NCI-H2196 (cell line): ENCODE measurements around the gene P2RY8.
"Not testable (repeated sequence)": the region's sequence is repeated elsewhere in the genome, so short reads cannot be mapped to it uniquely, and the experiment has no call there.

ENCODE experiments used
- DNase-seq: peaks from one replicate; lab custom pipeline; 2025; ENCODE audit not compliant: unreplicated experiment; lab: John Stamatoyannopoulos, UW

The P2RY8 gene

GRCh38 chrX:1520350-1520749 lies 16.6 kb downstream of the P2RY8 start:
- no peak for DNase-seq

- DNase-seq = no peak
Measured at GRCh38 chrX:1519022-1519497, 17.9 kb downstream of the P2RY8 start.

GRCh38 chrX:1518512-1518911 lies 18.5 kb downstream of the P2RY8 start:
- DNase-seq = no peak

- DNase-seq = no peak
Measured at GRCh38 chrX:1516596-1517104, 20.3 kb downstream of the P2RY8 start.

GRCh38 chrX:1511829-1512228 lies 25.2 kb downstream of the P2RY8 start:
- DNase-seq = no peak

GRCh38 chrX:1511150-1511549 lies 25.8 kb downstream of the P2RY8 start:
- DNase-seq = no peak

GRCh38 chrX:1507511-1508463 lies 29.2 kb downstream of the P2RY8 start:
- DNase-seq = no peak

- DNase-seq = no peak
Measured at GRCh38 chrX:1506916-1507315, 30.1 kb downstream of the P2RY8 start.

- no peak for DNase-seq
Measured at GRCh38 chrX:1502853-1503252, 34.1 kb downstream of the P2RY8 start.

GRCh38 chrX:1502241-1502640 lies 34.7 kb downstream of the P2RY8 start:
- no peak for DNase-seq

GRCh38 chrX:1500701-1501624 lies 36.0 kb downstream of the P2RY8 start:
- no peak for DNase-seq

GRCh38 chrX:1496076-1496475 lies 40.9 kb downstream of the P2RY8 start:
- DNase-seq = no peak

- no peak for DNase-seq
Measured at GRCh38 chrX:1493877-1494510, 43.0 kb downstream of the P2RY8 start.

- DNase-seq = no peak
Measured at GRCh38 chrX:1493412-1493811, 43.6 kb downstream of the P2RY8 start.

GRCh38 chrX:1492421-1493012 lies 44.5 kb downstream of the P2RY8 start:
- DNase-seq = no peak

- no peak for DNase-seq
Measured at GRCh38 chrX:1491851-1492349, 45.1 kb downstream of the P2RY8 start.

GRCh38 chrX:1491248-1491647 lies 45.7 kb downstream of the P2RY8 start:
- DNase-seq = not testable (repeated sequence)

GRCh38 chrX:1490723-1491122 lies 46.3 kb downstream of the P2RY8 start:
- not testable (repeated sequence) for DNase-seq

GRCh38 chrX:1489354-1489753 lies 47.6 kb downstream of the P2RY8 start:
- DNase-seq = not testable (repeated sequence)

GRCh38 chrX:1488745-1489144 lies 48.2 kb downstream of the P2RY8 start:
- DNase-seq = no peak
